Natural killer cell (primary cell): ENCODE results near the gene ADSS1. TPM values are rescaled to one million over a fixed set of nuclear protein-coding genes. Genes with fewer than 3 reads are reported as not detected.

Experiments used
- ATAC-seq, 3 donors: fragments of 150-1000 bp in 2 of 3; fragments of 200-7000 bp in 1 of 3; cut with Tn5 transposase; 1 replicate in 1 of 3; 2 replicates in 2 of 3; pipeline ENCODE4 v1.10.0; 2021; ENCODE audit warnings: mild to moderate bottlenecking in 2 of 3, moderate library complexity in 2 of 3
- DNase-seq, 2 donors: peaks; one replicate each; pipeline versions ENCODE4 v3.0.0 to v3.0.0-alpha.2; 2013 to 2021; ENCODE audit warnings: mixed read lengths in 1 of 2
- H3K27ac ChIP-seq: one replicate; pipeline ENCODE4 v1.5.1; 2013; ENCODE audit warnings: mild to moderate bottlenecking, low read length
- H3K27me3 ChIP-seq: one replicate; pipeline ENCODE4 v1.6.1; 2013; ENCODE audit warnings: low read length; ENCODE audit not compliant: control insufficient read depth, insufficient read depth
- H3K36me3 ChIP-seq: one replicate; pipeline ENCODE4 v1.6.1; 2013; ENCODE audit warnings: low read length; ENCODE audit not compliant: control insufficient read depth, insufficient read depth
- H3K4me1 ChIP-seq: one replicate; pipeline ENCODE4 v1.6.1; 2013; ENCODE audit warnings: low read length; ENCODE audit not compliant: control insufficient read depth, insufficient read depth
- H3K4me3 ChIP-seq: one replicate; pipeline ENCODE4 v1.5.1; 2013; ENCODE audit warnings: low read length
- H3K9me3 ChIP-seq: one replicate; pipeline ENCODE4 v1.6.1; 2013; ENCODE audit warnings: low read length; ENCODE audit not compliant: control insufficient read depth, insufficient read depth
- H3K27ac Mint-ChIP-seq, 2 donors: one replicate each; pipeline ENCODE4 v1.8.0; 2022; ENCODE audit warnings: mild to moderate bottlenecking in 2 of 2, mixed read lengths in 2 of 2, moderate library complexity in 1 of 2
- H3K27me3 Mint-ChIP-seq, 2 donors: one replicate each; pipeline ENCODE4 v1.8.0; 2022; ENCODE audit warnings: low read depth in 2 of 2, mixed read lengths in 2 of 2
- H3K36me3 Mint-ChIP-seq: one replicate; pipeline ENCODE4 v1.8.0; 2022; ENCODE audit warnings: mixed read lengths
- H3K4me1 Mint-ChIP-seq, 2 donors: one replicate each; pipeline ENCODE4 v1.8.0; 2022; ENCODE audit warnings: mixed read lengths in 2 of 2
- H3K4me3 Mint-ChIP-seq: one replicate; pipeline ENCODE4 v1.8.0; 2022; ENCODE audit warnings: mild to moderate bottlenecking, moderate library complexity, mixed read lengths
- H3K9me3 Mint-ChIP-seq, 2 donors: one replicate each; pipeline ENCODE4 v1.8.0; 2022; ENCODE audit warnings: mixed read lengths in 2 of 2
- whole genome bisulfite sequencing: methylation state at CpG from one replicate; pipeline ENCODE4 v1.1.7; 2013; ENCODE audit warnings: missing lambda C conversion rate; ENCODE audit not compliant: insufficient coverage; 5-methylcytosine and 5-hydroxymethylcytosine counted together
- intact Hi-C: fragments of 100-400 bp; cut with micrococcal nuclease; formaldehyde crosslinking; loops from one replicate; pipeline ENCODE4 v1.14.2; 2022
- total RNA-seq, 4 donors: library from RNA; stranded (reverse); fragments of 120-200 nt in 1 of 4; gene quantifications; one replicate each; pipeline versions ENCODE4 v1.2.3 to v1.2.4, GENCODE V29; 2013 to 2022
- TF ChIP-seq, protein P1 (sequence below): fragments of 200-600 bp; IDR thresholded peaks from one replicate; pipeline ENCODE4 v1.8.0; 2022; ENCODE audit warnings: antibody characterized with exemption

ADSS1 gene
- total RNA-seq, 3 donors from 2014 or later (not counting 1 experiment from before 2014, with no cell fraction given) = 2.1 to 2.7 (median 2.5) TPM

DNA sequence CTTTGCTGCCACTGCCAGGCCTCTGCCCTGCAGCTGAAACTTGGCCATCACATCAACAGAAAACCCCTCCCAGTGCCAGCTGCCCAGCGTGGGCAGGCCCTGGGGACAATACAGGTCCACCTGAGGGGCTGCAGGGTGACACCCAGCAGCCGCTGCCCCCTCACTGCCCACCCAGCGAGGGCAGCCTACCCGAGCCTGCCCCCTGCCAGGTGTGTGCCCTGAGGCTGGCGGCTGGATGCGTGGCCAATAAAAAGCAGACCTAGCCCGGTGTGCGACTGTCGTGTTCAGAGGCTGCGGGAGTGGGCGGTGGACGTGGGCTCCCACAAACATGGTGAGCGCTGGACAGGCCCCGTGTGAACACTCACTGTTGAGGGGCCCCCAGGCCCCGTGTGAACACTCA is 4.7 kb upstream of the ADSS1 start:
- peaks cover 5 to 11% of the 10 kb centered on the region in 2 donors for H3K4me1 Mint-ChIP-seq
- H3K27me3 Mint-ChIP-seq = no peaks in the 10 kb centered on the region
- no peak overlapping the region for H3K4me3 ChIP-seq
- TF ChIP-seq, protein P1, sequence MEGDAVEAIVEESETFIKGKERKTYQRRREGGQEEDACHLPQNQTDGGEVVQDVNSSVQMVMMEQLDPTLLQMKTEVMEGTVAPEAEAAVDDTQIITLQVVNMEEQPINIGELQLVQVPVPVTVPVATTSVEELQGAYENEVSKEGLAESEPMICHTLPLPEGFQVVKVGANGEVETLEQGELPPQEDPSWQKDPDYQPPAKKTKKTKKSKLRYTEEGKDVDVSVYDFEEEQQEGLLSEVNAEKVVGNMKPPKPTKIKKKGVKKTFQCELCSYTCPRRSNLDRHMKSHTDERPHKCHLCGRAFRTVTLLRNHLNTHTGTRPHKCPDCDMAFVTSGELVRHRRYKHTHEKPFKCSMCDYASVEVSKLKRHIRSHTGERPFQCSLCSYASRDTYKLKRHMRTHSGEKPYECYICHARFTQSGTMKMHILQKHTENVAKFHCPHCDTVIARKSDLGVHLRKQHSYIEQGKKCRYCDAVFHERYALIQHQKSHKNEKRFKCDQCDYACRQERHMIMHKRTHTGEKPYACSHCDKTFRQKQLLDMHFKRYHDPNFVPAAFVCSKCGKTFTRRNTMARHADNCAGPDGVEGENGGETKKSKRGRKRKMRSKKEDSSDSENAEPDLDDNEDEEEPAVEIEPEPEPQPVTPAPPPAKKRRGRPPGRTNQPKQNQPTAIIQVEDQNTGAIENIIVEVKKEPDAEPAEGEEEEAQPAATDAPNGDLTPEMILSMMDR = no peak
- intact Hi-C loops = no loop called here
- H3K9me3 Mint-ChIP-seq = no peaks in the 10 kb centered on the region
- ATAC-seq = no peak
- H3K27ac Mint-ChIP-seq = no peak overlapping the region
- DNase-seq = no peak
- no peaks in the 10 kb centered on the region for H3K27me3 ChIP-seq
- H3K36me3 ChIP-seq = no peaks in the 10 kb centered on the region
- no peaks in the 10 kb centered on the region for H3K36me3 Mint-ChIP-seq
- H3K4me3 Mint-ChIP-seq = no peak overlapping the region
- H3K9me3 ChIP-seq = no peaks in the 10 kb centered on the region
- peaks cover 7% of the 10 kb centered on the region for H3K4me1 ChIP-seq
- no peak overlapping the region for H3K27ac ChIP-seq
- 91% methylated on average over 15 of the region's 15 CpGs for WGBS

DNA sequence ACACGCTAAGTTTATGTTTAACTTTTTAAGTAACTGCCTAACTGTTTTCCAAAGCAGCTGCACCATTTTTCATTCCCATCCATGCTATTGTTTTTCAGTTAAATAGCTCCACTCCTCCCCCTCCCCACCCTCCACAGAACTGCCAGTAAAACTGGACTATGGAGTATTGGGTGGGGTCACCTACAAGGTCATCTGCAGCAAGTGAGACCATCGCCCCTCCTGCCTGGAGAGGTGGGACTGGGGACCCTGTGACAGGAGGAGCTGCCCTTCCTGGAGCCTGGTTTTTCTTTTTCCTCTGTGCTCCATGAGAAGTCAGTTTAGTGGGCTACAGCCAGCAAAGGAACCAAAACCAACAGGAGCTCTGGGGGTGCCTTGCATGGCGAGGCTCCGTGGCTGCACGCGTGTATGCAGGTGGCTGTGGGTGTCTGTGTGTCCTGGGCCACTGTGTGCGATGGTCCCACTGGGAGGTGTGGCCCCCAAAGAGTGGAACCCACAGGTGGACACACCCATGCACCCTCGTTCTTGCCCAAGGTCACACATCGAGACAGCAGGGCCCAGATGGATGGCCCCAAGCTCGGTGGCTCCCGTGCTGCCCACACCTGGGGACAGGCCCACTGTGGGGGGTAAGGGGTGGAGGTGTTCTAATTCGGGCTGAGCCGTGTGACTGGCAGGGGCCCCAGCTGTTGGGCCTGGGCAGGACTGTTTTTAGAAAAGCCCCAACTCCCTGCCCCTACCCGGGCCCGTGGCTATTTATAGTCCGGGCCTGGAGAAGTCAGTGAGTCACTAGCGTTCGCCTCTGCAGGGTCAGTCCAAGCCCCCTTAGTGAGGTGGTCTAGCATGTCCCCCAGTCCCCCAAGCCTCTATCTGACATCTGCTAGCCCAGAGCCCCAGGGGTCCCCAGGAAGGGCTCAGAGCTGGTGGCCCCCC is 2.3 kb upstream of the ADSS1 start:
- Histone ChIP-seq H3K9me3 (no peaks in the 10 kb centered on the region), H3K27ac (no peak overlapping the region), H3K4me3 (no peak overlapping the region), H3K27me3 (no peaks in the 10 kb centered on the region), H3K4me1 (peaks cover 15% of the 10 kb centered on the region), H3K36me3 (no peaks in the 10 kb centered on the region)
- peak overlapping the region; percentile 59 for H3K4me3 Mint-ChIP-seq
- no peaks in the 10 kb centered on the region for H3K9me3 Mint-ChIP-seq
- TF ChIP-seq, protein P1 = no peak
- H3K27me3 Mint-ChIP-seq = no peaks in the 10 kb centered on the region
- no peak for ATAC-seq
- no peak overlapping the region for H3K27ac Mint-ChIP-seq
- H3K4me1 Mint-ChIP-seq = peaks cover 5 to 11% of the 10 kb centered on the region in 2 donors
- no peaks in the 10 kb centered on the region for H3K36me3 Mint-ChIP-seq
- intact Hi-C loops = no loop called here
- WGBS = 86% methylated on average over 18 of the region's 18 CpGs
- no peak for DNase-seq

DNA sequence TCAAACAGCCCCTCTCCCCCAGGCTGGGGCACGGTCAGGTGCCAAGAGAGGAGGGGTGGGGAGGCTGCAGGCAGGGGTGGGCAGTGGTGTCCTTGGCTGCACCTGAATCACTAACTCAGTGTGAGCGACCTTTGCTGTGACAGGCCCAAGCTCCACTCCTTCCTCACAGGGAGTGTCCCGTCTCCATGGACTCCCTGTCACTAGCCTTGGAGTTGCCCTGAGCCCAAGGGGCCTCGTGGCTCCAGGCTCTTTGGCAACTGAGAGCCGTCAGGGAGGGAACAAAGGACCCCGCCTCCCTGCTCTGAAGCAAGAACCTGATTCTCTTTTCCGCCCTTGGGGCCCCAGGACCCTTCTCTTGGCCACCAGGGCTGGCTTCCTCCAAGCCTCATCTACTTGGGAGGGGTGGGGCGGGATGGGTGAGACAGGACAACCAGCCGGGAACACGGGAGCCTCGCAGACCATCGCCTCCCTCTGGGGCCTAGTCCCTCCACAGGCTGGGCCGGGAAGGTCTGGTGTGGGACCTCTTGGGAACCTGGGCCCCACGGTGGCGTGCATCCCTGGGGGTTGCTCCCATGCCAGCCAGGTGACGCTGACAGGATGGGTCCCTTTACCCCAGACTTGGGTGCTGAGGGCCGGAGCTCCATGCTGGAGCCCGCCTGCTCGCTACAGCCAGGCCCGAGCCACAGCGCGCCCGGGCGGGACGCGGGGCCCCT is 935 bp upstream of the ADSS1 start:
- TF ChIP-seq, protein P1 = no peak
- no peaks in the 10 kb centered on the region for H3K27me3 ChIP-seq
- DNase-seq (no peak), ATAC-seq (no peak)
- peaks cover 11% of the 10 kb centered on the region for H3K4me1 ChIP-seq
- Mint-ChIP-seq H3K9me3 (no peaks in the 10 kb centered on the region), H3K4me1 (peaks cover under 1 to 8% of the 10 kb centered on the region in 2 donors), H3K4me3 (no peak overlapping the region), H3K27ac (no peak overlapping the region), H3K27me3 (peaks cover 0 to 5% of the 10 kb centered on the region in 2 donors), H3K36me3 (no peaks in the 10 kb centered on the region)
- H3K4me3 ChIP-seq = no peak overlapping the region
- H3K36me3 ChIP-seq = no peaks in the 10 kb centered on the region
- H3K27ac ChIP-seq = no peak overlapping the region
- H3K9me3 ChIP-seq = no peaks in the 10 kb centered on the region
- intact Hi-C loops = no loop called here
- 52% methylated on average over 25 of the region's 26 CpGs for WGBS
